BE2C (cell line): ENCODE data around the gene SMG6.
A peak's percentile ranks its signal among the peaks of the same experiment; 100 is the strongest.

ENCODE experiments used
- DNase-seq: peaks from one replicate; pipeline ENCODE4 v3.0.0-alpha.2; 2020
- H3K27me3 ChIP-seq: fragments of 250-450 bp; sonication (Bioruptor Pico); 2 replicates; pipeline ENCODE4 v1.5.1; 2020; ENCODE audit warnings: mild to moderate bottlenecking
- H3K36me3 ChIP-seq: fragments of 250-450 bp; sonication (Bioruptor Pico); 2 replicates; pipeline ENCODE4 v1.5.1; 2020; ENCODE audit warnings: mild to moderate bottlenecking
- H3K4me1 ChIP-seq: fragments of 250-450 bp; sonication (Bioruptor Pico); 2 replicates; pipeline ENCODE4 v1.5.1; 2020
- H3K4me3 ChIP-seq: 2 replicates; pipeline ENCODE4 v1.5.1; 2011; ENCODE audit warnings: low read depth, low read length
- H3K9me3 ChIP-seq: fragments of 250-450 bp; sonication (Bioruptor Pico); 2 replicates; pipeline ENCODE4 v1.5.1; 2020
- CTCF ChIP-seq: IDR thresholded peaks from 2 replicates; pipeline ENCODE4 v1.5.1; 2012; ENCODE audit warnings: mild to moderate bottlenecking, low read depth, low read length

SMG6 gene

GRCh38 chr17:2034806-2035540 is 268.6 kb downstream of the SMG6 start:
- TF ChIP-seq CTCF = no peak
- Histone ChIP-seq H3K9me3 (no peaks in the 10 kb centered on the region), H3K4me3 (no peak overlapping the region), H3K36me3 (no peaks in the 10 kb centered on the region), H3K27me3 (no peaks in the 10 kb centered on the region), H3K4me1 (no peaks in the 10 kb centered on the region)
- no peak for DNase-seq

- no peaks in the 10 kb centered on the region for H3K27me3 ChIP-seq
- no peaks in the 10 kb centered on the region; the same call in 1 of the 2 replicates for H3K4me1 ChIP-seq
- no peak for DNase-seq
- H3K9me3 ChIP-seq = no peaks in the 10 kb centered on the region
- H3K4me3 ChIP-seq = no peak overlapping the region
- H3K36me3 ChIP-seq = no peaks in the 10 kb centered on the region
- TF ChIP-seq CTCF = no peak
Measured at GRCh38 chr17:2034157-2034556, 269.4 kb downstream of the SMG6 start.

GRCh38 chr17:2033153-2033552 is 270.4 kb downstream of the SMG6 start:
- H3K4me3 ChIP-seq = no peak overlapping the region
- no peaks in the 10 kb centered on the region for H3K9me3 ChIP-seq
- H3K27me3 ChIP-seq = no peaks in the 10 kb centered on the region
- TF ChIP-seq CTCF = no peak
- H3K36me3 ChIP-seq = no peaks in the 10 kb centered on the region
- peaks cover 6% of the 10 kb centered on the region; the same call in 1 of the 2 replicates for H3K4me1 ChIP-seq
- no peak for DNase-seq

GRCh38 chr17:2030779-2031163 is 272.8 kb downstream of the SMG6 start:
- peaks cover 6% of the 10 kb centered on the region; the same call in 1 of the 2 replicates for H3K4me1 ChIP-seq
- peak; percentile 65 for TF ChIP-seq CTCF
- peaks cover 1% of the 10 kb centered on the region for H3K27me3 ChIP-seq
- DNase-seq = peak; percentile 78
- peak overlapping the region; percentile 81 for H3K4me3 ChIP-seq
- H3K36me3 ChIP-seq = no peaks in the 10 kb centered on the region
- H3K9me3 ChIP-seq = no peaks in the 10 kb centered on the region

- TF ChIP-seq CTCF = no peak
- Histone ChIP-seq H3K36me3 (no peaks in the 10 kb centered on the region), H3K27me3 (peaks cover 8% of the 10 kb centered on the region), H3K9me3 (no peaks in the 10 kb centered on the region), H3K4me1 (peaks cover 6% of the 10 kb centered on the region; the same call in 1 of the 2 replicates), H3K4me3 (peak within 1 kb of the TSS; percentile 81)
- peak; percentile 88 for DNase-seq
Measured at GRCh38 chr17:2029911-2030778, 273.4 kb downstream of the SMG6 start, which contains the start of gene DPH1. Gene DPH1, plus strand, starts transcription at chr17:2030153. Its CDS starts 17 bp downstream, at chr17:2030170.
